ENCODE results near the gene CCDC40.

CCDC40 gene

GRCh38 chr17:80000136-80000535 lies 36.3 kb upstream of the CCDC40 start:
- H3K27me3 ChIP-seq (replicated peaks; ENCODE audit: control insufficient read depth, insufficient read depth, low read length), result no peaks in the 10 kb centered on the region
- no peak overlapping the region for H3K4me3 ChIP-seq (replicated peaks; ENCODE audit: low read depth, low read length)
- TF ChIP-seq CTCF (IDR thresholded peaks at IDR 0.05; ENCODE audit: insufficient read depth, low read length, poor library complexity, severe bottlenecking), result no peak
- H3K36me3 ChIP-seq (ENCODE audit: control insufficient read depth, insufficient read depth, low read length), result no peaks in the 10 kb centered on the region
- DNase-seq (ENCODE audit: extremely low read depth, insufficient read length), result no peak

- no peak for TF ChIP-seq CTCF (IDR thresholded peaks at IDR 0.05; ENCODE audit: insufficient read depth, low read length, poor library complexity, severe bottlenecking)
- H3K36me3 ChIP-seq (ENCODE audit: control insufficient read depth, insufficient read depth, low read length), result no peaks in the 10 kb centered on the region
- DNase-seq (ENCODE audit: extremely low read depth, insufficient read length), result no peak
- no peak overlapping the region for H3K4me3 ChIP-seq (replicated peaks; ENCODE audit: low read depth, low read length)
- H3K27me3 ChIP-seq (replicated peaks; ENCODE audit: control insufficient read depth, insufficient read depth, low read length), result no peaks in the 10 kb centered on the region
Observed at GRCh38 chr17:80000981-80001775, 35.3 kb upstream of the CCDC40 start.

DNA sequence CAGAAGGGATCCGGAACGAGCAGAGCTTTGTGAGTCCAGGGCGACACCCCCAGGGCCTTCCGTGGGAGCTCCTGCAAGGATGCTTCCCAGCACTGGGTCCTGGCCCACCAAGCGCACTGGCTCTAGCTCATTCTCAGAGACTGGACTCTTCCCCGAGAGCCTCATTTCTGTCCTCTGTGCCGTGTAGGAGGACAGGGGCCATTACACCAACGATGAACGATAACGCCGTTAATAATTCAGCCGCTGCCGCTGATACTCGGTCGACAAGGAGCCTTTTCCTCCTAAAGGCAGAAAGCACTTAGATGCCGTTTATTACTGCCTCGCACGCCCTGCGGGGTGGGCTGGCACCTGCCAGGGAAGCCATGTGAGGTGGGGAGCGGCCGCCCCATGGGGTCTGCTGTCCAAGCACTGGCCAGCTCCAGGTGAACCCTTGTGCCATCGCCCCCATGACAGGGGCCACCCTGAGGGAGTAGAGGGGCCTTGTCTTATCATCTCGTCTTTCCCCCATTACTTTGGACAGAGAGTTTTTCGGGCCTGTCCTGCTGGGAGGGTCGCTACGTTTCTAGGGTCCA lies 34.3 kb upstream of the CCDC40 start:
- H3K27me3 ChIP-seq (replicated peaks; ENCODE audit: control insufficient read depth, insufficient read depth, low read length), result no peaks in the 10 kb centered on the region
- H3K4me3 ChIP-seq (replicated peaks; ENCODE audit: low read depth, low read length), result no peak overlapping the region
- no peak for TF ChIP-seq CTCF (IDR thresholded peaks at IDR 0.05; ENCODE audit: insufficient read depth, low read length, poor library complexity, severe bottlenecking)
- no peaks in the 10 kb centered on the region for H3K36me3 ChIP-seq (ENCODE audit: control insufficient read depth, insufficient read depth, low read length)
- DNase-seq (ENCODE audit: extremely low read depth, insufficient read length), result no peak

DNA sequence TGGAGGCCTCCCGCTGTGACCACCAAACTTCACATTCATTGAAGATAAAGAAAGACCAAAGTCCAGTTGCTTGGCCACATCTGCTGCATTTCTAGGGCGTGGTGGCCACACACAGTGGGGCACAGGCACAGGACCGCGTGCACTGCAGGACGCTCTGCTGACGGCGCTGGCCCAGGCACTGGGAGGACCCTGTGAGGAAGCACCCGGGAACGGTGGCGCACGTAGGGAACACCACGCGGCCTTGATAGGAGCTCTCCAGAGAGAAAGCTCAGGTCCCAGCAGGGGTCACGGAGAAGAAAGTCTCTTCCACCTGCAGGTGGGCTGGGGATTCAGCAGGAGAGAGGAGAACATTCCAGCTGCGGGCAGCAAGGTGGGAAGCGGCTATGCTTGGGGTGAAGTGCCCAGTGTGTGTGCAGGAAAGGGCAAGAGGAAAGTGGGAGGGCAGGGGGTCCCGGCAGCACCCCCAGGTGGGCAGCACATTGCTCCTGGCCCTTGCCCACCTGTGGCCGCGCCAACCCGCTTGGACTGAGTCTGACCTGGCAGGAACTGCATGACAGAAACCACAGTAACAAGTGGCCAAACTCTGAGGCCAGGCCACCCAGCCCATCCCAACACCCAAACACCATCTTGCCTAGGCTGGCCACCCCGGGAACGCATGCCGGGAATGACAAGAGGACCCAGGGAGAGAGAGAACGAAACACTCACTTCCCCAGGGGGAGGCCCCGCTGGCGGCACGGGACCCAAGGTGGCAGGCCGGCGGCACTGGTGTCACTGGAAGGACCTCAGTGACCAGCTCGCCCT lies 33.6 kb upstream of the CCDC40 start:
- Histone ChIP-seq H3K4me3 (replicated peaks; ENCODE audit: low read depth, low read length) (no peak overlapping the region), H3K36me3 (ENCODE audit: control insufficient read depth, insufficient read depth, low read length) (no peaks in the 10 kb centered on the region), H3K27me3 (replicated peaks; ENCODE audit: control insufficient read depth, insufficient read depth, low read length) (no peaks in the 10 kb centered on the region)
- TF ChIP-seq CTCF (IDR thresholded peaks at IDR 0.05; ENCODE audit: insufficient read depth, low read length, poor library complexity, severe bottlenecking), result no peak
- no peak for DNase-seq (ENCODE audit: extremely low read depth, insufficient read length)

DNA sequence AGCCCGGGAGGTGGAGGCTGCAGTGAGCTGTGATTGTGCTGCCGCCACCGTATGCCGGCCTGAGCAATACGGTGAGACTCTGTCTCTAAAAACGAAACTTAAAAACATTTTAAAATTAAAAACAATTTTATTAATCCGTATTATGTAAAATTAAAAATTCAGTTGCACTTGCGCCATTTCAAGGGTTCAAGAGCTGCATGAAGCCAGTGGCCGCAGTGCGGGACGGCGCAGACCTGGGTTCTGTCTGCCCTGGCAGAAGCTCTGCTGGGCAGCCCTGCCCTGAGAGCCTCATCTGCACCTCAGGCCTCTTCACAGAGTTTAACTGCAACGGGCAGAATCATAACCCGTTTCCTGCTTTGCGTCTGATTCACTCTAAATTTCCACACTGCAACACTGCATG lies 32.5 kb upstream of the CCDC40 start:
- H3K36me3 ChIP-seq (ENCODE audit: control insufficient read depth, insufficient read depth, low read length), result no peaks in the 10 kb centered on the region
- TF ChIP-seq CTCF (IDR thresholded peaks at IDR 0.05; ENCODE audit: insufficient read depth, low read length, poor library complexity, severe bottlenecking), result no peak
- no peaks in the 10 kb centered on the region for H3K27me3 ChIP-seq (replicated peaks; ENCODE audit: control insufficient read depth, insufficient read depth, low read length)
- no peak overlapping the region for H3K4me3 ChIP-seq (replicated peaks; ENCODE audit: low read depth, low read length)
- no peak for DNase-seq (ENCODE audit: extremely low read depth, insufficient read length)

All from GM06990 (cell line).